ENCODE data around the gene PANK1.

DNA sequence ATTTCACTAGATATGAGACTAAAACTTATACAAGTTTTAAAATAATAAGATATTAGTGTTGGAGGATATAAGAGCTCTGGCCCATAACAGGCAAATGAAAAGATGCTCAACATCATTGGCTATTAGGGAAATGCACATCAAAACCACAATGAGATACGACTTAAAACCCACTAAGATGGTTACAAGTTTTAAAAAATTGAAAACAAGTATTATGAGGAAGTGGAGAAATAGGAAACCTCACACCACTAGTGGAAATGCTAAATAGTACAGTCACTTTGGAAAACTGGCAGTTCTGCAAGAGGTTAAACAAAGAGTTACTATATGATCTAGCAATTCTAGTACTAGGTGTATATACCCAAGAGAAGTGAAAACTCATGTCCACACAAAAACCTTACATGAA is 17.2 kb downstream of the PANK1 start:
- no peak for TF ChIP-seq POLR2A (conservative IDR thresholded peaks at IDR 0.05)
- TF ChIP-seq, protein P1, sequence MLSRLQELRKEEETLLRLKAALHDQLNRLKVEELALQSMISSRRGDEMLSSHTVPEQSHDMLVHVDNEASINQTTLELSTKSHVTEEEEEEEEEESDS (CRISPR knock-in tag; IDR thresholded peaks at IDR 0.05) = no peak
- TF ChIP-seq KDM2B (CRISPR knock-in tag; IDR thresholded peaks at IDR 0.05) = no peak
- TF ChIP-seq TBP (optimal IDR thresholded peaks at IDR 0.05; ENCODE audit: low read depth, low read length) = no peak
- no peak for TF ChIP-seq CTCF (IDR thresholded peaks at IDR 0.05 in 2 of 3, conservative IDR thresholded peaks at IDR 0.05 in 1 of 3; ENCODE audit: insufficient read depth in 2 of 3, low read depth in 1 of 3, low read length in 3 of 3)
- no peak for TF ChIP-seq POU5F1 (IDR thresholded peaks at IDR 0.05; ENCODE audit: borderline replicate concordance, low read depth, low read length, partially characterized antibody)
- TF ChIP-seq ZNF274 (IDR thresholded peaks at IDR 0.05; ENCODE audit: borderline replicate concordance, low read depth, low read length) = no peak
- no peak for TF ChIP-seq WHSC1 (IDR thresholded peaks at IDR 0.05; ENCODE audit: low read length)
- no peak for TF ChIP-seq CAMTA2 (CRISPR knock-in tag; conservative IDR thresholded peaks at IDR 0.05)
